Measurements from ENCODE around the gene ABCA13.

The ABCA13 gene

DNA sequence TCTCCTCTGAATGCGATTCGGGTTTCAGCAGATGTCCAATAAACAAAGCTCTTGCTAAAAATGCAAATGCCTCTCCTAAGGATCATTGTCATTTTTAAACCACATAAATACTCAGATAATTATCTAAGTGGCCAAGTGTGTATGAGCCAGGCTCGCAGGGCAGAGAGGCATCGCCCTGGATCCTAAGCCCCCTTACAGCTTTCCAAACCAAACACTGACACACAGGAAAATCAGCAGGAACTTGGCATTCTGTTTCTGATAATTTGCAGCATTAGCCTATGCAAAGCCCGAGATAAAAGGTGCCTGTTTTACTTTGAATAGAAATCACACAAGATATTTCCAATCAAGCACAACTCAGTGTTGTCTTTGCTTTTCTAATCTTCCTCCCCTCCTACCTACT lies 134.4 kb downstream of the ABCA13 start:
- no peak for DNase-seq

GRCh38 chr7:48307041-48307714 lies 135.9 kb downstream of the ABCA13 start:
- DNase-seq = no peak

DNA sequence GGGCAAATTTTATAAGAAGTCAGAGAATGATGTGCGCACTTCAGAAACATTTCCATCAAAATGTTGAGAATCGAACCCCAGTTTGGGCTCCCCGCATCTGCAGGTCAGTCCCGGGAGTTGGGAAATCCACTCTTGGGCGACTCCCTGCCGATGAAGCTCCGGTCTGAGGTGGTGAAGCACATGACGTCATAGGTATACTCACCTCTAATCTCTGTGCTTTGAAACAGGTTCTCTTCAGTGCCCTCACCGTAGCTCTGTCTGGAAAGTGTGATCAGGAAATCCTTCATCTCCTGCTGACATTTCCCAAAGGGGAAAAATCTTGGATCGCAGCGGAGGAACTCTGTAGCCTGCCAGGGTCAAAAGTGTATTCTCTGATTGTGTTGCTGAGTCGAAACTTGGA lies 138.5 kb downstream of the ABCA13 start:
- DNase-seq = no peak

- no peak for DNase-seq
These were observed 140.3 kb downstream of the ABCA13 start for GRCh38 chr7:48311464-48312100.

DNA sequence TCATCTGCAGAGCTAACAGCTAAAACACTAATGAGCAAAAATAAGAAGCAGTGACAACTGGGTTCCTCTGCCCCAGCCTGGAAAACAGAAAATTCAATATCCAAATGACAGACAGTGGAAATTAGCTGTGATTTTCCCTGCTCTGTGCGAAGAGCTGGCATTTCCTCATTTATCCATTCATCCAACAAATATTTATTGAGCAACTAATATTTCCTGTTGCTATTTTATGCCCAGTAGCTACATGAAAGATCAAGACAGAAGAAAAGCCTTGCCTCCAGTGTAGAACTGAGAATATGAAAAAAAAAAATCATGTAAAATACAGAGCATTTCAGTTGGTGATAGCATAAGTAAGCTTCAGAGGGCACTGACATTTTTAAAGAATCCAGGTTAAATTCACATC lies 140.9 kb downstream of the ABCA13 start:
- DNase-seq = no peak

DNA sequence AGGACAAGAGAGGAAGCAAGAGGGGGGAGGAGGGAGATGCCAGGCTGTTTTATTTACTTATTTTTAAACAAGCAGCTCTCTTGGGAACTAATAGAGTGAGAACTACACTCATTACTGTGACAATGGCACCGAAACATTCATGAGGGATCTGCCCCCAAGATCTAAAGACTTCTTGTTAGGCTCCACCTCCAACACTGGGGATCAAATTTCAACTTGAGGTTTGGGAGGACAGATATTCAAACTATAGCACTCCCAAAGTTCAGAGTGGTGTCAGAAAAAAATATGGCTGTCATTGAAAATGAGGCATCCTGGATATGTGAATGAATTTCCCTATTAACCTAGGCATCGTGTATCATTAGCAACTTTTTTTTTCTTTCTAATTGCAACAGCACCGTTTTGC lies 145.5 kb downstream of the ABCA13 start:
- no peak for DNase-seq

DNA sequence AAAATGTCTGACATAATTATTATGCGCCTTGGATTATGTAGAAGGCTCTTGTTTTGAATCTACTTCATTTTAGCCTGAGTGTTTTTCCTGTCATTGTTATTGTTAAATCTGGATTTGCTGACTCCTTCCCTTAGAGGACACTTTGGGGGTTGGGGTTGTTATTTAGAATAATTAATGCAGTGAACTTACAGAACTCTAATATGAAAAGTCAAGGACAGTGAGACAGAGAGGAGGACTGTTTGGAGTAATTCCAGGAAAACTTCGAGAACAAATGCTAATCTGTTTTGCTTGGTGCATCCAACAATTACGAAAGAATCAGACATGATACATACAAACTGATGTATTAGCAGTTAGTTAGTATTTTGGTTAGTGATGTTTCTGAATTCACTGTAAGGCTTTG lies 146.1 kb downstream of the ABCA13 start:
- DNase-seq = no peak

- DNase-seq = no peak
These were observed 150.2 kb downstream of the ABCA13 start for GRCh38 chr7:48321319-48322010.

DNA sequence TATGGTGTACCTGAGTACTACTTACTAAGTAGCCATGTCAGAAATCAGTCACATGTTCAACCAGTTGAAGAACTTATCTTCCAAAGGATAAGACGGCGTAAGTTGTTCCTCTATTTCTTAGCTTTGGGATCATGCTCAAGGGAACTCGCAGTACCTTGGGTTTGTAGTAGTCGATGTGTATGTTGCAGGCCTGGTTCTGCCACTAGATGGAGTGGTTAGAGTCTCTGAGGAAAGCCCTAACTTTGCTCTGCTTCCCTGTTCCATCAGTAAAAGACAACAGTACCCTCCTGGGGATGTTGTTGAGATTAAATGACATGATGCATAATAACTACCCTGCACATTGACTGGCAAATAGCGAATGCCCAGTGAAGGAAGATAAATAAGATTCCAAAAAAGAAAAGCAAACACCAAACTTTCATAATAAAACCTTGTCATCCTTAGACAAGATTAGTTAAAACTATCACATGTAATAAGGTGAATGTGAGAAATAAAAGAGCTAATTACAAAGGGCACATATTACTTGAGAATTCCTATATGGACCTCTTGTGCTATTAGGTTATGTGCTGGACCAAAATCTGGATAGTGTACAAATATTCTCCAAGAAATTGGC lies 165.9 kb downstream of the ABCA13 start:
- no peak for DNase-seq

DNA sequence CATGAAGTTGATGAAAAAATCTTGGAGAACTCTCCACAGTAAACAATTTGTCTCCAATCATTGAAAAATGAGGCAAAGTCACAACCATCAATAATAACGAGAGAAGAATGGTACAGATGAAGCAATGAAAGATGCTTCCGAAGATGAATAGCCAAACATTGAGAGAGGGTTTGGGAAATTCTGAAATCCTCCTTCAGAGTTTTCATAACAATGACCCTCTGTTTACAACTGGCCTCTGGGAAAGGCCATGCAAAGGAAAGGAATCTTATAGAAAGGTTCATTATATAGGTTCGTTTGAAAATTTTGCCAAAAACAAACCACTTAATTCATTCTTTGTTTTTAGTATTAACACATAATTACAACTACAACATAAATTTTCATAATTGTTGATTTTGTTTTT lies 166.5 kb downstream of the ABCA13 start:
- DNase-seq = no peak

DNA sequence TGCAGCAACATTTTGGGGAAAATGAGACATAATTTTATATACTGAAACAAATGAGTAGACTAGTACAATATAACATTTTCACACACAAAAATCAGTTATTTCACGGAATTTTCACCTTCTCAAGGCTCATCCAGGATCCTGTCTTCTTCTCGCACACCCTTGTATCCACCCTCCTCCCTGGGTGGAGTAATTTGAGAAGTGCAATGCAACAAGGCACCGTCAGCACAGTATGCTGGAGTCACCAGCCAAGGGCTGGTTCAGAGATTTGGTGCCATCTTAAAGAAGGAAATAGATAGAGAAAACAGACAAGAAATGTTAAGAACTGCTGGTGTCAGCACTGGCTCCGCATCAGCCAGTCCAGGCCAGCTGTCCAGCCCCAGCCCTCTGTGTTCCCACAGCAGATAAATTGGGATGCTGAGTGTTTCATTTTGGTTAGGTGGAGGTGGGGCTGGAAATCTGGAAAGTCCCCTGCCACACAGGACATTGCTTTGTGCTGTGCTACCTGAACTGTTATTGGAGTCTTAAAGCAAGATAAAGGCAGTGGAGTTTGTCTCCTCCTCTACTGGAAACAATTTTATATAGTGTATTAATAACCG lies 176.1 kb downstream of the ABCA13 start:
- no peak for DNase-seq

DNA sequence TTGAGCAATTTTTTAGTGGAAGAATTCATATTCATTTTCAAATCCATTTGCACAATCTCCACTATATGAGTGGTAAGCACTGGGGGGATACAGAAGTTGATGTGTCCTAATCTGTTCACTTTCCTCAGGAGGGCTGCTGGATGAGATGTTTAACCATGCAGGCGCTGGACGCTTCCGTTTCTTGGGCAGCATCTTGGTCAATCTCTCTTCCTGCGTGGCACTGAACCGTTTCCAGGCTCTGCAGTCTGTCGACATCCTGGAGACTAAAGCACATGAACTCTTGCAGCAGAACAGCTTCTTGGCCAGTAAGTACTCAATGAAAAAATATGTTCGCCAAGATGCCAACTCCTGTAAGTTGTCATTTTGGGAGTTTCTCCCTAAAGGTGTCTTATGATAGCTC lies 179.3 kb downstream of the ABCA13 start:
- no peak for DNase-seq

DNA sequence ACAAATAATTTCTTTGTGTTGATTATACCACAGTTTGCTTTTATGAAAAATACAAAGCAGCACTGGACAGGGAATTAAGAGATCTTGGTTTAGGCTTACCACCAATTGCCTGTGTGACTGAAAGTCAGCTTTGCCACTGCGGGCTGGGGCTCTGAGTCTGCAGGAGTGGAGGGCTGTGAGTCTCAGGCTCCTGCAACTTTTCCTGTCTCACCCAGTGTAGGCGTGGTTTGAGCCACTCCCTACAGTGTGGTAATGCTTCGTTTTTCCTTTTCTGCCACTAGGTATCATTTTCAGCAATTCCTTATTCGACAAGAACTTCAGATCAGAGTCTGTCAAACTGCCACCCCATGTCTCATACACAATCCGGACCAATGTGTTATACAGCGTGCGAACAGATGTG lies 180.6 kb downstream of the ABCA13 start:
- no peak for DNase-seq

GRCh38 chr7:48355346-48355745 lies 184.1 kb downstream of the ABCA13 start:
- no peak for DNase-seq

- no peak for DNase-seq
These were observed 189.3 kb downstream of the ABCA13 start for GRCh38 chr7:48360574-48360973.

- no peak for DNase-seq
These were observed 191.9 kb downstream of the ABCA13 start for GRCh38 chr7:48363174-48363573.

DNA sequence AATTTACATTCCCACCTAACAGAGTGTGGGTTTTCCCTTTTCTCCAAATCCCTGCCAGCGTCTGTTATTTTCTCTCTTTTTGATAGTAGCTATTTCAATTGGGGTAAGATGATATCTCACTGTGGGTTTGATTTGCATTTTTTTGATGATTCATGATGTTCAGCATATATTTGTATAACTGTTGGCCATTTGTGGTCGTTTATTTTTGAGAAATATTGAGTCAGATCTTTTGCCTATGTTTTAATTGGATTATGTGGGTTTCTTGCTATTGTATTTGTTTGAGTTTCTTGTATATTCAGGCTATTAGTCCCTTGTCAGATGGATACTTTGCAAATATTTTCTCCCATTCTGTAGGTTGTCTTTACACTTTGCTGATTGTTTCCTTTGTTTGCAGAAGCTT lies 193.8 kb downstream of the ABCA13 start:
- DNase-seq = no peak

- no peak for DNase-seq
These were observed 194.8 kb downstream of the ABCA13 start for GRCh38 chr7:48366096-48366495.

GRCh38 chr7:48376263-48376662 lies 205.0 kb downstream of the ABCA13 start:
- no peak for DNase-seq

GRCh38 chr7:48380921-48381320 lies 209.7 kb downstream of the ABCA13 start:
- no peak for DNase-seq

- no peak for DNase-seq
These were observed 210.3 kb downstream of the ABCA13 start for GRCh38 chr7:48381571-48381970.

DNA sequence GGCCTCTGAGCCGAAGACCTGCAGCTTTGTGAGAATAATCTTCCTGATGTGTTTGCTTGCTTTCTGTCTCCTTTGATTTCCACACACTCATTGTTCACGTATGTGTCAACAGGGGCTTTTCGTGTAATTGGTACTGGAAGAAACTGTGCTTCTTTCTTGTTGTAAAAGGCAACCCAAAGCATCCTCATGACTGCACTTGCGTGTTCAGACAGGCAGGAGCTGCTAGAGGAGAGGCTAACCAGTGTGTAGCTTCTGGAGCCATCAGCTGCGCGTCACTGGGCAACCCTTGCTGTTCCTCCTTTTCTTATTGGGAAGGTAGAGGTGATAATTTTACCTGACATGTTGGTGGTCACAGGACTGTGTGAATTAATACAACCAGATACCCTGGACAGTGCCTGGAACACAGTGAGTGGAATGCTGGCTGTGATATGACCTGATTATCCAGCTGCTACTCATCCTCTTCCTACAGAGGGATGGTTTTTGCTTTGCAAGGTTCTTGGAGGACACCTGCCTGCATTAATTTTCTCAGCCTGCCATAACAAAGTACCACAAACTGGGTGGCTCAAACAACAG lies 213.0 kb downstream of the ABCA13 start:
- DNase-seq = no peak

DNA sequence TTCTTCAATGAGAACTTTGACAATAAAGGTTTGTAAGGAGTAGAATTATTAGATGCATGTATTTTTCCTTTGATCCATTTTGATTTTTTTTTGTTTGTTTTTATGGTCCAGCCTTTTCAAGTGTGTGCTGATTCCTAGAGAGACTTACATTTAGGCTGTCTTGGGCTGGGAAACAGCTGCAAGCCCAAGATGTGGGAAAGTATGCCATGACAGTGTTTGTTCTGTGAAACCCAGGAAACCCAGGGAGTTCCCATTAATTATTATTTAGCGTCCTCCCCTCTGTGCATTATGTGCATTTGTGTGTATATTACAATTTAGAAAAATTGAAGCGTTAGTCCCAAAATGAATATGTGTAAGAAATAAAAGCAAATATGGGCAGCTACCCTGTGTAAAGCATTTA lies 216.7 kb downstream of the ABCA13 start:
- DNase-seq = no peak

Measured in stimulated activated CD4-positive, alpha-beta T cell treated with anti-CD3 and anti-CD28 coated beads, Interleukin-15, amount 100 ng/mL, for 24 hours (primary cell).